Breast epithelium (tissue), 4 donors: ENCODE data around the gene PLCH1. TPM values are rescaled to one million over a fixed set of nuclear protein-coding genes. Genes with fewer than 3 reads are reported as not detected.

Experiments
- DNase-seq, 2 donors: peaks; one replicate each; pipeline ENCODE4 v3.0.0-alpha.2; 2019; ENCODE audit warnings: low spot score in 2 of 2
- H3K27ac ChIP-seq, 2 donors: fragments of 200-600 bp; sonication (generic) in 1 of 2; one replicate each; pipeline ENCODE4 v1.5.1; 2016 to 2019; ENCODE audit warnings: mild to moderate bottlenecking in 1 of 2
- H3K27me3 ChIP-seq, 2 donors: fragments of 200-600 bp; sonication (generic) in 1 of 2; one replicate each; pipeline versions ENCODE4 v1.5.1 to v1.6.0; 2017 to 2019; ENCODE audit warnings: control low read depth in 1 of 2, mild to moderate bottlenecking in 1 of 2
- H3K36me3 ChIP-seq: fragments of 200-600 bp; one replicate; pipeline ENCODE4 v1.5.1; 2019
- H3K4me1 ChIP-seq, 2 donors: fragments of 200-600 bp; sonication (generic); one replicate each; pipeline ENCODE4 v1.5.1; 2016 to 2019; ENCODE audit warnings: control low read depth in 1 of 2
- H3K4me3 ChIP-seq, 3 donors: fragments of 200-600 bp; sonication (generic); 1 replicate in 2 of 3; 2 replicates in 1 of 3; pipeline ENCODE4 v1.5.1; 2016 to 2019; ENCODE audit warnings: mild to moderate bottlenecking in 3 of 3, moderate library complexity in 2 of 3
- H3K9me3 ChIP-seq, 2 donors: fragments of 200-600 bp; sonication (generic) in 1 of 2; one replicate each; pipeline ENCODE4 v1.5.1; 2016 to 2019; ENCODE audit warnings: control low read depth in 1 of 2
- POLR2A ChIP-seq: fragments of 450-650 bp; IDR thresholded peaks from one replicate; pipeline ENCODE4 v1.6.1; 2016; ENCODE audit warnings: antibody characterized with exemption, mild to moderate bottlenecking, moderate library complexity
- POLR2AphosphoS5 ChIP-seq, 3 donors: sonication (generic); formaldehyde crosslinking; IDR thresholded peaks; one replicate each; pipeline ENCODE4 v1.6.1; 2017; ENCODE audit warnings: antibody characterized with exemption in 3 of 3
- intact Hi-C: fragments of 100-400 bp; cut with DNase I; formaldehyde crosslinking; loops from one replicate; pipeline ENCODE4 v1.15.1; 2023; ENCODE audit warnings: low total_unique reads
- total RNA-seq, 3 donors: library from RNA; depleted of rRNA; stranded (reverse); fragments of >200 nt; gene quantifications; one replicate each; pipeline ENCODE4 v1.1.0, GENCODE V29; 2016
- TF ChIP-seq, protein P1 (sequence below), 3 donors: fragments of 450-650 bp; IDR thresholded peaks; one replicate each; pipeline ENCODE4 v1.5.1; 2016 to 2017; ENCODE audit warnings: antibody characterized with exemption in 3 of 3, mild to moderate bottlenecking in 3 of 3, moderate library complexity in 3 of 3

Gene PLCH1
- total RNA-seq, 3 donors from 2014 or later: 2.0 to 3.4 TPM; not detected in 1

- Histone ChIP-seq H3K4me3 (no peak overlapping the region), H3K27ac (no peak overlapping the region), H3K4me1 (no peaks in the 10 kb centered on the region), H3K9me3 (no peaks in the 10 kb centered on the region), H3K36me3 (no peaks in the 10 kb centered on the region), H3K27me3 (no peaks in the 10 kb centered on the region)
- intact Hi-C loops: no loop called here
- no peak for DNase-seq
- TF ChIP-seq, protein P1, sequence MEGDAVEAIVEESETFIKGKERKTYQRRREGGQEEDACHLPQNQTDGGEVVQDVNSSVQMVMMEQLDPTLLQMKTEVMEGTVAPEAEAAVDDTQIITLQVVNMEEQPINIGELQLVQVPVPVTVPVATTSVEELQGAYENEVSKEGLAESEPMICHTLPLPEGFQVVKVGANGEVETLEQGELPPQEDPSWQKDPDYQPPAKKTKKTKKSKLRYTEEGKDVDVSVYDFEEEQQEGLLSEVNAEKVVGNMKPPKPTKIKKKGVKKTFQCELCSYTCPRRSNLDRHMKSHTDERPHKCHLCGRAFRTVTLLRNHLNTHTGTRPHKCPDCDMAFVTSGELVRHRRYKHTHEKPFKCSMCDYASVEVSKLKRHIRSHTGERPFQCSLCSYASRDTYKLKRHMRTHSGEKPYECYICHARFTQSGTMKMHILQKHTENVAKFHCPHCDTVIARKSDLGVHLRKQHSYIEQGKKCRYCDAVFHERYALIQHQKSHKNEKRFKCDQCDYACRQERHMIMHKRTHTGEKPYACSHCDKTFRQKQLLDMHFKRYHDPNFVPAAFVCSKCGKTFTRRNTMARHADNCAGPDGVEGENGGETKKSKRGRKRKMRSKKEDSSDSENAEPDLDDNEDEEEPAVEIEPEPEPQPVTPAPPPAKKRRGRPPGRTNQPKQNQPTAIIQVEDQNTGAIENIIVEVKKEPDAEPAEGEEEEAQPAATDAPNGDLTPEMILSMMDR (IDR thresholded peaks at IDR 0.05): no peak
These were observed 409.0 kb downstream of the PLCH1 start for GRCh38 chr3:155335724-155336354.

DNA sequence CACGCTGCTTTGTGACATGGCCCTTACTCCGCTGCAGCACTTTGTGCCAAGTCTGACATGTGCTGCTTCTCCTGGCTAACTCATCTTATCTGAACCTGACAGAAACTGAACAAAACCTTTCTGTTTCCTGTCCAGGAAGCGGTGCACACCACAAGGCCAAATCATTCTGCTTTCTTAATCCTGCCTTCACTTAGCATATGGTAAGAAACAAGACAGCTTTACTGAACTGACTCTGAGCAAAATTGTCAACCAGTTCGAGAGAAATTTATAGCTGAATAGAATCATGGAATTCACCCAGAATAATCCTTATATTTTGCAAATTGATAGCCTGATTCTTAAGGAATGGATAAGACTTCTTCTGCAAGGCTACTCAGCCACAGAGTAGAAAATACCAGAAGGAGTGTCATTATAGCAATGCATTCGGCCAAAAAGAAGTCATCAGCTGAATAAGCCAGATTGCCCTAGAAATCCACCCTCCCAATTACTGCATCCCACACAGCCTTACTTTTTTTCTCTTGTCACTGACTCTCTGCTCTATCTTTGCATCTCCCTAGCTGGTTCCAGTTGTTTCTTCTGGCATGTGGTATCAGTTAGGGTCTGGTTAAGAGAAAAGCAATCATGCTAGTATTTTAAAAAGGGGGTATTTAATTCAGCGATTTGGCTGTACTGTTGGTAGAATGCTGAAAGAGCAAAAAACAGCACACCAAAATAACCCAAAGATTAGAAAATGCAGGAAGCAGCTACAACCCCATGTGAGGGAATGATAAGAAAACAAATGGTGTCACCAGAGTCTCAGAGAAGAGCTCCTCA is 409.8 kb downstream of the PLCH1 start:
- Histone ChIP-seq H3K36me3 (no peaks in the 10 kb centered on the region), H3K4me3 (no peak overlapping the region), H3K4me1 (no peaks in the 10 kb centered on the region), H3K27ac (no peak overlapping the region), H3K9me3 (no peaks in the 10 kb centered on the region), H3K27me3 (no peaks in the 10 kb centered on the region)
- intact Hi-C loops: no loop called here
- DNase-seq: no peak
- no peak for TF ChIP-seq POLR2AphosphoS5 (IDR thresholded peaks at IDR 0.05)
- TF ChIP-seq POLR2A: no peak
- TF ChIP-seq, protein P1 (IDR thresholded peaks at IDR 0.05): no peak

GRCh38 chr3:155334215-155334913 is 410.5 kb downstream of the PLCH1 start:
- Histone ChIP-seq H3K9me3 (no peaks in the 10 kb centered on the region), H3K36me3 (no peaks in the 10 kb centered on the region), H3K27me3 (no peaks in the 10 kb centered on the region), H3K4me3 (no peak overlapping the region), H3K4me1 (no peaks in the 10 kb centered on the region), H3K27ac (no peak overlapping the region)
- intact Hi-C loops: no loop called here
- DNase-seq: no peak
- TF ChIP-seq, protein P1 (IDR thresholded peaks at IDR 0.05): no peak
- TF ChIP-seq POLR2A (no peak), POLR2AphosphoS5 (IDR thresholded peaks at IDR 0.05) (no peak)

DNA sequence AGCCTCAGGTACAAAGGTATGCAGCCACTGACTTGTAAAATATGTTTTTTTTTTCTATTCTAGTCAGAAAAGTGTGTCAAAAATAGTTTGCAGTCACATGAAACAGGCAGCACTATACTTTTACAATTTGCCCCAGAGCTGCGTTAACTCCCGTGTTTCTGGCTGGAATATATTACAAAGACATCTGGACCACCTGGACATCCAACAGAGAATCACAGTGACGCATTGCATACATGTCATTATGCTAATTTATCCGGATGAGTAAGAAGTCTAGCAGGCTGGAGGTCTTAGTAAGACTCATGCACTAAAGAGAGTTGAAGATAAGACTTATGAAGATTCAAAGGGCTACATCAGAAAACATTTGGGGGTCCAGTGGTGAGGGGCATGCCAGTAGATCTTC is 412.2 kb downstream of the PLCH1 start:
- intact Hi-C loops: no loop called here
- TF ChIP-seq, protein P1 (IDR thresholded peaks at IDR 0.05): no peak
- no peak for TF ChIP-seq POLR2AphosphoS5 (IDR thresholded peaks at IDR 0.05)
- TF ChIP-seq POLR2A: no peak
- no peak overlapping the region for H3K4me3 ChIP-seq
- no peaks in the 10 kb centered on the region for H3K4me1 ChIP-seq
- no peak for DNase-seq
- no peaks in the 10 kb centered on the region for H3K27me3 ChIP-seq
- H3K9me3 ChIP-seq: no peaks in the 10 kb centered on the region
- H3K36me3 ChIP-seq: no peaks in the 10 kb centered on the region
- H3K27ac ChIP-seq: no peak overlapping the region

DNA sequence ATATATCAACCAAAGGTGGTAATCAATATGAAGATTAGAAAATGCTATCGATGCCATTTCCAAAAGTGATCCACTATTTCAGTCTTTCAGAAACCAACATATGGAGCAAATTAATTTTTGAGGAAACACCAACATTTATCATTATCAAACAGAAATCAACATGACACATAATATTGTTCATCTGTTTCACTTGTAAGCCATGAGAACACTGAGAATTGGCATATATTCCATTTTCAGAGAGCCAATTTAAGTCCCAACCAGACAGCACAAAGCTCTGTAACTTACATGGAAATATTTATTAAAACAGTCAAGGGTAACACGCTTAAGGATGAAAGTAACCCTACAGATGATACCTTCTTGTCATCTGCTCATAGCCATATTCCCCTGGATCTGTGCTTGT is 413.8 kb downstream of the PLCH1 start:
- no peak overlapping the region for H3K27ac ChIP-seq
- intact Hi-C loops: no loop called here
- no peak for TF ChIP-seq POLR2A
- no peak for TF ChIP-seq POLR2AphosphoS5 (IDR thresholded peaks at IDR 0.05)
- TF ChIP-seq, protein P1 (IDR thresholded peaks at IDR 0.05): no peak

More for the DNA sequence above, 413.8 kb downstream of the PLCH1 start:
- no peak for DNase-seq
- H3K9me3 ChIP-seq: no peaks in the 10 kb centered on the region
- no peaks in the 10 kb centered on the region for H3K4me1 ChIP-seq
- H3K4me3 ChIP-seq: no peak overlapping the region
- no peaks in the 10 kb centered on the region for H3K27me3 ChIP-seq
- no peaks in the 10 kb centered on the region for H3K36me3 ChIP-seq
